ENCODE results near the gene WDR18.
A peak's percentile ranks its signal among the peaks of the same experiment; 100 is the strongest.

Gene WDR18

DNA sequence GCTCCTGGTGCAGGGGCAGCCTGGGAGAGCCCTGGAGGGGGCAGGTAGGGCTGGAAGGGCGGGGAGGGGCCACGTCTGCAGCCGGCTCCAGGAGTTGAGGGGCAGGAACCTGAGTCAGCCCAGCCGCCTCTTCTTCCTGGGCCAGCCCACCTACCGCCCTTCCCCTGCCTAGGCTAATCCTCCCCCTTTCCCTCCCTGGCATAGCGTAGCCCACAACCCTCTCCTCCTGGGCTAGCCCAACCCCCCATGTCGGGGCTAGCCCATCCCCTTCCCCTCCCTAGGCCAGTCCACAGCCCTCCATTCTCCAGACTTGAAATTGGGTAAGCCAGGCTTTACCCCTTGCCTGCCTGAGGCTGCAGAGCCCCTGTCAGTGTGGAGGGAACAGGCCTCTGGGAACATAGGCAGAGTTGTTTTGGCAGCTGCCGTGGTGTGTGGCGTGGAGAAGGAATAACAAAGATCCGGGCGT, 20.6 kb upstream of the WDR18 start:
- no peak overlapping the region for H3K27ac ChIP-seq
- DNase-seq (ENCODE audit: low read depth, low spot score): no peak

DNA sequence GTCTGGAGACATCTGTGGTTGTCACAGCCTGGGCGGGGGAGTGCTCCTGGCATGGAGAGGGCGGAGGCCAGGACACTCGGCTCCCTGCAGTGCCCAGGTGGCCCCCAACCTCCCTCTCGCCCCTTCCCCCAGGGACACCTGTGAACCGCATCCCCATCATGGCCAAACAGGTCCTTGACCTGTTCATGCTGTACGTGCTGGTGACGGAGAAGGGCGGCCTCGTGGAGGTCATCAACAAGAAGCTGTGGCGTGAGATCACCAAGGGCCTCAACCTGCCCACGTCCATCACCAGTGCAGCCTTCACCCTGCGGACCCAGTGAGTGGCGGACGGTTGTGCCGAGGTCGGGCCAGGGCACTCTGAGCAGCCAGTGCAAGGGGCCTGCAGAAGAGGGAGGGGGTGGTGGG, 20.0 kb upstream of the WDR18 start:
- H3K27ac ChIP-seq: no peak overlapping the region
- no peak for DNase-seq (ENCODE audit: low read depth, low spot score)

DNA sequence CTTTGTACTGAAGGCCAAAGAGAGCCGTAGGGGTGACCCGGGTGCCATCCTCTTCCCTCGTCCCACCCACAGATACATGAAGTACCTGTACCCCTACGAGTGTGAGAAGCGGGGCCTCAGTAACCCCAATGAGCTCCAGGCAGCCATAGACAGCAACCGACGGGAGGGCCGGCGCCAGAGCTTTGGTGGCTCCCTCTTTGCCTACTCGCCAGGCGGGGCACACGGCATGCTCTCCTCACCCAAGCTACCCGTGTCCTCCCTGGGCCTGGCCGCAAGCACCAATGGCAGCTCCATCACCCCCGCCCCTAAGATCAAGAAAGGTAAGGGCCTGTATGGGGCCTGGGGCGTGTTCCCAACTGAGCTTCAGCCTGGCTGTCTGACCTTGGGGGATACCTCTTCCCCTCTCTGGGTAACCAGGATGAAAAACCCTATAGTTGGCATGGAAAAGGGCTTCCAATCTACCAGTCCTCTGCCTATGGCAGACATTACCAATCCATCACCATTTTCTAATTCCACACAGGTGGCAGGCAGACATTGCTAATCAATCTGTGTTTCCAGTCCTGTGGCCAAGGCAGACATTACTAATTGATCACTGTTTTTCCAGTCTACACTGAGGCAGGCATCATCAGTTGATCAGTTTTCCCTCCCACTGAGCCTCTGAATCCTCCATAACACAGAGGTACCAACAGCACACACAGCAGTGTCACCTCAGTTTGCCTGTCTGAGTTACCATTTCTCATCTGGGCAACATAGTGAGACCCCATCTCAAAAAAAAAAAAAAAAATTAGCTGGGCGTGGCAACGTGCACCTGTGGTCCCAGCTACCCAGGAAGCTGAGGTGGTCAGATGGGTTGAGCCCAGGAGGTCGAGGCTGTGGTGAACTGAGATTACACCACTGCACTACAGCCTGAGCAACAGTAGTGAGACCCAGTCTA, 19.1 kb upstream of the WDR18 start:
- no peak overlapping the region for H3K27ac ChIP-seq
- DNase-seq (ENCODE audit: low read depth, low spot score): no peak

DNA sequence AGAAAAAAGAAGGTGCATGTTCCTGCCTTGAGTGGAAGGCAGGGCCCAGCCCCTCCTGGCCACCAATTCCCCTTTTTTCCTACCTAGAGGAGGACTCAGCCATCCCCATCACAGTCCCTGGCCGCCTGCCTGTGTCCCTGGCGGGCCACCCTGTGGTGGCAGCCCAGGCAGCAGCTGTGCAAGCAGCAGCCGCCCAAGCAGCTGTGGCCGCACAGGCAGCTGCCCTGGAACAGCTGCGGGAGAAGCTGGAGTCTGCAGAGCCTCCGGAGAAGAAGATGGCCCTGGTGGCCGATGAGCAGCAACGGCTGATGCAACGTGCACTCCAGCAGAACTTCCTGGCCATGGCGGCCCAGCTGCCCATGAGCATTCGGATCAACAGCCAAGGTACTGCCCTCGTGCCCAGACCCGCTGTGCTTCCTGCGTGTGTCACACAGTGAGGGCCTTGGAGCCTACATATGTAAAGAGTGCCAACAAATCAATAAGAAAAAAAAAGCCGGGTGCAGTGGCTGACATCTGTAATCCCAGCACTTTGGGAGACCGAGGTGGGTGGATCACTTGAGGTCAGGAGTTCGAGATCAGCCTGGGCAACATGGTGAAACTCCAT, 17.6 kb upstream of the WDR18 start:
- no peak for DNase-seq (ENCODE audit: low read depth, low spot score)
- H3K27ac ChIP-seq: no peak overlapping the region

DNA sequence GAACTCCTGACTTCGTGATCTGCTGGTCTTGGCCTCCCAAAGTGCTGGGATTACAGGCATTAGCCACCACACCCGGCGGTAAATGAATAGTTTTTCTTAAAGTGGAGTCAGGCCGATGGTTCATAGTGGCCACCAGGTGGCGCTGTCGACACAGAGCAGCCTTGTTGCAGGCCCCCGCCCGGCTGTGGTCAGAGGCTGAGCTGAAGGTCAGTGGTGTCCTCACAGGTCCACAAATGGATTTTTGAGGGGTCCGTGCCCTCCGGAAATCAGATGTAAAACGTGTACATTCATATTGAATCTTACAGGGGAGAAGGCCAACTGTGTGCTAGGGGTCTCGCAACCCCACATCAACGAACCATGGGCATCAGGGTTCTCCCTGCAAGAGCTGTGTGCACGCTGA, 13.4 kb upstream of the WDR18 start:
- no peak for DNase-seq (ENCODE audit: low read depth, low spot score)
- no peak overlapping the region for H3K27ac ChIP-seq

DNA sequence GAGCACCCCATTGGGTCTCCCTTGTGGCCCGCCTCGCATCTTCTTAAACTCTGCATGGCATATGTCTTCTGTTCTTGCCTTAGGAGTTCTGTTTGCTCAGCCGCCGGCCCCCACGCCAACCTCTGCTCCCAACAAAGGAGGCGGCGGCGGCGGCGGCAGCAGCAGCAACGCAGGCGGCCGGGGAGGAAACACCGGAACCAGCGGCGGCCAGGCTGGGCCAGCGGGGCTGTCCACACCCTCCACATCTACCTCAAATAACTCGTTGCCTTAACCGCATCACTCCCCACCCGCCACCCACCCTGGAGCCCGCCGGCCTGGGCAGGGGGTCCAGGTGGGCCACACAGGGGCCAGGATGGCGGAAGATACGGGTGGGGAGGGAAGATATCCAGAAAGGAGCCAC, 12.3 kb upstream of the WDR18 start:
- DNase-seq (ENCODE audit: low read depth, low spot score): no peak
- no peak overlapping the region for H3K27ac ChIP-seq

DNA sequence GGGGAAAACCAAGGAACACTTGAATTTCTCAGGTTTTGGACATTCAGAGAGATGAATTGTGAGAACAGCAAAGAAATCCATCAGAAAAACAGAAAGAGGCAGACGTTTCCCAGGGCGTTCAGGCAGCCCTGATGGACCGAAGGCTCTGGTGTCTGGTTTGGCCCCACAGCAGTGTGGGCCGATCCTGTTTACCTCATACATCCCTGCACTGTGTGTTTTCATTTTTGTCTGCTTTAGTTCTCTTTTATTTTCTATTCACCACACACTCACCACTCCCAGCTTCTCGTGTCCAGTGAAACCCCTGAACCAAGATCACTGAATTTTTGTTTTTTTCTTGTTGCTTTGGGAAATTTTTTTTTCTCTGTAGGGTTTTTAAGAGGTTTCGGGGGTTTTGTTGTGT, 11.9 kb upstream of the WDR18 start:
- DNase-seq (ENCODE audit: low read depth, low spot score): no peak
- no peak overlapping the region for H3K27ac ChIP-seq

DNA sequence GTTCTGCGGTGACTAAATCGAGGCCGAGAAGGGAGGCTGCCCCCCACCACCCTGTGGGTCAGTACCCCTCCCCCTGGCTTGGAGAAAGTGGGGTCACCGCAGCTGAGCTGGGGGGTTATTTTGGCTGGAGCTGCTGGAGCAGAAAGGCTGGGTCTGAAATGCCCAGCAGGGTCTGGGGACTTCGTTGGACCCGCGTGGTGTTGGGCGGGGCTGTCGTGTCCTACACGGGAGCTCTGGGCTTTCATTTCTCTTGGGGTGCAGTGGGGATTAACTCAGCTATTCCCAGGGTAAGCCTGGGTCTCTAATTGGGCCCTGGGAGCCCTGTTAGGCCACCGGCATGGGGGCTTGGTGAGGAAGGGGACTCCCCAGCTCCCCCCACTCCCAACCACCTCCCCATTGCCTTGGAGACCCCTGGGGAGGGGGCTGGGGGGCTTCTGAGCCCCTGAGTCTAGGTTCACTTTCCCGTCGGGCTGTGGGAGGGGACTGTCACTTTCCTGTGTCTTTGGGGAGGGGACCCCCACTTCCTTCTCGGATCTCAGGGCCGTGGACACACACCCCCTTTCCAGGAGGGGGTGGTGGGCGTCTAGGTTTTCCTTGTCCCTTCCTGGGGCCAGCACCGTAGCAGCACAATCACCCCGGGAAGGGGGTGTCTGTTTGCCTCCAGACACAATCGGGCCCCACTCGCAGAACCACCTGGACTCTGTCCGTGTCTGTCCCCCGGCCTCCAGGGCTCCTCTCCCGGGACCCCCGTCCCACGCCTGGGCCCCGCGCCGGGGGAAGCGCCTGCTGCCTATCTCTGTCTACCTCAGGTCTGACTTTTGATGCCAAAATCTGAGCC, 10.2 kb upstream of the WDR18 start:
- no peak overlapping the region for H3K27ac ChIP-seq
- no peak for DNase-seq (ENCODE audit: low read depth, low spot score)

DNA sequence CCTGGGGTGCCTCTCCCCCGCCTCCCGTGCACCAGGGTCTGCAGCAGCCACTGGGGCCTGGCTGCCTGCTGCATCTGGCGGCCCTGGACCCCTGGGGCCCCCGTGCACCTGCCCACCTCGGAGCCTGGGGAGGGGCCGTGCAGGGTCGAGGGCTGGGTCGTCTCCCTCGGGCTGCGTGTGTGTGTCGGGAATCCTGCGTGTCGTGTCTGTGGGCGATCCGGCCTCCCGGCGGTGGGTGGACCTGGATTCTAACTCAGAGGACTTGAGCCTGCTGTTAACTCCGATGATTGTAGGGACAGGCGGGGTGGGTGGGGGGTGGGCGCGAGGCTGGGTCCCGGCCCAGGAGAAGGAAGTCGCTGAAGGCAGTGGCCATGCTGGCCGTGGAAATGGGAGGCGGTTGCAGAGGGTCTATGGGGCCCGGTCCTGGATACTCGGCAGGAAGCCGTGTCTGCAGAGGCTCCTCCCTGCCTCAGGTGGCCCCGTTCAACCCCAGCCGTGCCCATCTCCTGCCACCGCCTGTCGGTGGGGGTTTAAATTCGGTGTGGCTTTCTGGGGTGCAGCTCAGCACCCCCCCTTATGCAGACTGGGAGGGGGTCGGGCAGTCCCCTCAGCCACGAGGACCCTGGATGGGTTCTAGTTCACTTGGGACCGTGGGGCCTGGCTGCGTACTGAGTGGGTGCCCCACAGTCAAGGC, 9.4 kb upstream of the WDR18 start:
- DNase-seq (ENCODE audit: low read depth, low spot score): no peak
- H3K27ac ChIP-seq: no peak overlapping the region

DNA sequence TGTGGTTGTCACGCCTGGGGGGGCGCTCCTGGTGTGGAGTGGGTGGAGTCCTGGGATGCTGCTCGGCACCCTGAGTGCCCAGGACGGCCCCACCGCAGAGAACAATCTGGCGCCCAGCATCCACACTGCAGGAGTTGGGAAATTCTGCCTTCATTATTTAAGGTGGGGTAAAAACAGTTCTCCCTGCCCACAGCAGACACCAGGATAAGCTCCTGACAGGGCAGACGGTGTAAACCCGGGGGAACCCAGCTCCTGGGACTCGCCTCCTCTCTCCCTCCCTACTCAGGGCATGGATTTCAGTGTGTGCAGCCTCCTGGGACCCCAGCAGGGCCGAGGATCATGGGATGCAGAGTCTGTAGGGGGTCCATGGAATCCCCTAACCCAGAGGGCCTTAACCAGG, 7.7 kb upstream of the WDR18 start:
- H3K27ac ChIP-seq: no peak overlapping the region
- no peak for DNase-seq (ENCODE audit: low read depth, low spot score)

DNA sequence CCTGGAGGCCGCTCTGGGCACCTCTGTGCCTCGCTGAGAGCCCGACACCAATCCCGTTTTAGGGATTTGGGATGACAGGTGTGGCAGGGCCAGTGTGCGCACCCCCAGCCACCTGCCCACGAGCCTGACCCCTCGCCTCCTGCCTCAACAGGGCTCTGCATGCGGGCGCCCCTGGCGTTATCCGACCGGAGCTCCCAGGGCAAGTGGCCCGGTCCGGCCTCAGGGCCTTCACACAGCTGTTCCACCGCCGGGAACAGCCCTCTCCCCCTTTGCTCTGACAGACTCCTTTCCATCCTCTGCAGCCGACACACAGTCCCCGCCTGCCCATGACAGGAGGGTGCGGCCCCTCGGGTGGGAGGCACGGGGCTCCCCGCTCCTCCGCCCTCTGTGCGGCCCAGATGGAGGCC, 7.1 kb upstream of the WDR18 start:
- DNase-seq (ENCODE audit: low read depth, low spot score): no peak
- no peak overlapping the region for H3K27ac ChIP-seq

DNA sequence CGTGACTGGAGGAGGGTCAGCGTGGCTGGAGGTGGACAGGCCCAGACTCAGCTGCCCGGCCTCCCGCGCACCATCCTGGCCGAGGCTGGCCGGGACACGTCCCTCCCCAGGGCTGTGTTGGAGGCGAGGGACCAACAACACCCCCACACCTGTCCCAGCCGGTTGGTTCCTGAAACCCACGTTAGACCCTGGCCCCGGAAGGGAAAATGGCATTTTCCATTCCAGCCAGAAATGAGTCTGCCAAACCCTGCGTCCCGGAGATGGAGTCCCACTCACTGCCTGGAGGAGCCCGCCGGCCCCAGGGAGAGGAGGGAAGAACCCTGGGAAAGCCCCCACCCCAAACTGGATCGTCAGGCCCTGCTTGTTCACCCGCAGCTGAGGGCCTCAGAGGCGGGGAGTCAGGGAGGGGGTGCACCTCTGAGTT, 4.8 kb upstream of the WDR18 start:
- no peak overlapping the region for H3K27ac ChIP-seq
- no peak for DNase-seq (ENCODE audit: low read depth, low spot score)

DNA sequence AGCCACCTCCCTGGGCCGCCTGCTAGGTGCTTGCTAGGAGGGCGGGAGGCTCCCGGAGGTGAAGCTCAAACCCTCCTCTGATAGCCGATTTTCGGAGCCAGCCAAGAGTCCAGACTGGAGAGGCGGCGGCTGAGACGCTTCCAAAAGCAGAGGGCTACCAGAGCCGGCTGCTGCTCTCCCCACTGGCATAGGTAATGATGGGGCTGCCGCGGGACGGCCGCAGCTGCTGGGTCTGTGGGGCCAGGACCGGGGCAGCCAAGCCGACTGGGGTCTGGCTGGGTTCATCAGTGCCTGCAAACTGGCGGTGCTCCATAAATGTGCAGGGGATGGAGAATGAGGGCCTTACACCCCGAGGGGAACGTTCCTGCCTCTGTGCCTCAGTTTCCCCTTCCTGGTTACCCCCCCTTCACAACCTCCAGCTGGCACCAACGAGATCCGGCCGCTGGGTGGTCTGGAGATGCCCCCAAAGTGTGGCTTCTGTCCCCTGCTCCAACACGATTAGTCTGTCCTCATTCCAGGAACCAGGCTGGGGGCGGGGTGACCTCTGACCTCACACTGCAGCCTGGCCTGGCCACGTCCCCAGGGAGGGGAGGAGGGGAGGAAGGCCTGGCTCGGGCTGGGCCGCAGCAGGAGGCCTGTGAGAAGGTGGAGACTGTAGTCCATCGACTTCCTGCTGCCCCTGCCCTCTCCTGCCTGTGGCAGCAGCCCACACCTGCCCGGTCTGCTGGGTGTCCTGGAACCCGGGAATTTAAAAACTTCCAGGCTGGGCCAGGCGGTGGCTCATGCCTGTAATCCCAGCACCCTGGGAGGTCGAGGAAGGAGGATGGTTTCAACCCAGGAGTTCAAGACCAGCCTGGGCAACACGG, 3.8 kb upstream of the WDR18 start:
- no peak for DNase-seq (ENCODE audit: low read depth, low spot score)
- H3K27ac ChIP-seq: no peak overlapping the region

DNA sequence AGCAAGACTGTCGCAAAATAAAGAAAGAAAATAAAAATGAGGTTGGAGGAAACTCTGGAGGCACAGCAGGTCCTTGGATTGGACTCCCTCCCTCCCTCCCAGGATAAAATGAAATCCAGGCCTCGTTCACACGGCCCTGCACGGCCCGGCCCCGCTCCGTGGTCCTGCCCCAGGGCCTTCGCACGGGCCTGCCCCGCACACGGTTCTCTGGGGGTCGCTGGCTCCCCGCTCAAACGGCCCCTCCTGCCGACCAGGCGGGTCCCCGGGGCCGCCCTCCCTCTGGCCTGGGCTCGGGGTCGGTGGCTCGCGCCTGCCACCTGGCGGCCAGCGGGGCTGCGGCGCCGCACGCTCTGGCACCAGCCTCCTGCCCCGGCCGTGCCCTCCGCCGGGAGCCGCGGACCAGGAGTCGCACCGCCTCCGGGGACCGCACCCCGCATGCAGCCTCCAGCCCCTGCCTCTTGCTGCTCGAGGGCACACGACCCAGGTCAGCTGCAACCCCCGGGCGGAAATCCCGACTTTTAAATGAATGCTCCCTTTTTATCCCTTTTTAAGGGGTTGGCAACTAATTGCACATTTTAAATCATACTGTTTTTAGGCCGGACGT, 1.5 kb upstream of the WDR18 start:
- peak overlapping the region; percentile 60 for H3K27ac ChIP-seq
- no peak for DNase-seq (ENCODE audit: low read depth, low spot score)

DNA sequence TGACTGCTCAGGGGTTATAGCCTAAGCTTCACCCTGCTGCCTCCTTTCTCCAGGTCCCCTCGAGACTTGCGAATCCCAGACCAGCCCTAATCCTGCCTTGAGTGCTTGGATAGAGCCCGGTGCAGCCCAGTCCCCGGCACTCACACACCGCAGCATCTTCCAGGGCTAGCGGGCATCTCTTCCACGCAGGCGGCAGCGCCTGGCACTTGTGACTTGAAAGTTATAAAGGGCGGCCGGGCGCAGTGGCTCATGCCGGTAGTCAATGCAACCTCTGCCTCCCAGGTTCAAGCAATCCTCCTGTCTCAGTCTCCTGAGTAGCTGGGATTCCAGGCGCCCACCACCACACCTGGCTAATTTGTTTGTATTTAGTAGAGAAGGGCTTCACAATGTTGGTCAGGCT, 1.9 kb downstream of the WDR18 start:
- no peak for DNase-seq (ENCODE audit: low read depth, low spot score)

DNA sequence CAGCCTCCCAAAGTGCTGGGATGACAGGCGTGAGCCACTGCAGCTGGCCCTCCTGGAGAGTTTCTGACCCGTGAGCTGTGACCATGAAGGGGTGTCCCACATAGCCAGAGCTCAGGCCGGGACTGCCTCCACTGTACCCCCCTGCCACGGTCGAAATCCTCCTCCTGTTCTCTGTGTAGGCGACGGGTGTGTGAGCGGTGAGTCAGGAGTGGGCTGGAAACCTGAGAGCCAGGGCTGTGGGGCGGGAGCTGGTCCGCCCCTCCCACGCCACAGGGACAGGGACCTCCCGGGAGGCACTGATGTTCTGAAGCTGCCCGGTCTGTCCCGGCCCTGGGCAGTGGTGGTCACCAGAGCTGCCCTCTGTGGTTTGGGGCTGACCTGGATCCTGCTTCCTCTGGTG, 3.9 kb downstream of the WDR18 start:
- DNase-seq (ENCODE audit: low read depth, low spot score): no peak
- H3K27ac ChIP-seq: no peak overlapping the region

More for the DNA sequence above, 1.9 kb downstream of the WDR18 start:
- H3K27ac ChIP-seq: no peak overlapping the region

DNA sequence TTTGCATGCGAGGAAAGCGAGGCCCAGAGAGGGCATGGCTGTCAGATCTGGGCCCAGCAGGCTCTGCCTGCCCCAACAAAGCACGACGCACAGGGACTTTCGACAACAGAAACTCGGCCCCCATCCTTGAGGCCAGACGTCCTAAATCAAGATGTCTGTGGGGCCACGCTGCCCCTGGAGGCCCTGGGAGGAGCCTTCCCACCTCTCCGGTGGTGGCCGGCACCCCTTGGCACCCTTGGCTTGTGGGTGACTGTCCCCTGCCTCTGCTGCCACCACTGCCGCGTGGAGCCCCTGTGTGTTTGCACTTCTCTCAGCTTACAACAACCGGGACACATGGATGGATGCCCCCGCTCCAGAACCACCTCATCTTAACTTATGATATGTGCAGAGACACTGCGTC, 4.4 kb downstream of the WDR18 start:
- DNase-seq (ENCODE audit: low read depth, low spot score): no peak
- no peak overlapping the region for H3K27ac ChIP-seq

DNA sequence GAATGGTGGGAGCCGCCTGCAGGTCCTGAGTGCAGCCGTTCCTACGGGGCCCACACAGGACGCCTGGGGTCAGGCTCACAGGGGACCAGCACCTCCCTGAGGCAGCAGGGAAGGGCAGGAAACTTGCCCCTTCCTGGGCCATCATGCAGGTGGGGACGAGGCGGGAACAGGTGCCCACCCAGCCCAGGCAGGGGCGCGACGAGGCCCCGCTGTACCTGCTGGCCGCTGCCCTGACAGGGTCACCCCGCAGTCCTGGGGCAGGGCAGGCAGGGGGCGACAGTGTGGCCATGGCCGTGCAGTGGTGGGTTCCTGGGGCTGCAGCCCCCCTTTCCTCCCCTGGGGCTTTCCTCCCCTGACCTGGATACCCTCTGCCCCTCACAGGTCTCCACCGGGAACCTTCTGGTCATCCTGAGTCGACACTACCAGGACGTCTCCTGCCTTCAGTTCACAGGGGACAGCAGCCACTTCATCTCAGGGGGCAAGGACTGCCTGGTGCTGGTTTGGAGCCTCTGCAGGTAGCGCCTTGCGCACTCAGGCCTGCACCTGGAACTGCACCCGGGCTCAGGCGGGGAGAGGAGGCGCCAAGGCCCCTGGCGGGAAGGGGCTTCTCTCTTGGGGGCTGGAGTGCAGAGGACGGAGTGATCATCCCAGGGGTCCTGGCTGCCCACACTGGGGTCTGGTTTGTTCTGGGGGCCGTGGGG, 5.4 kb downstream of the WDR18 start:
- no peak overlapping the region for H3K27ac ChIP-seq
- no peak for DNase-seq (ENCODE audit: low read depth, low spot score)

Measured in epithelial cell of prostate (primary cell).